Measurements from ENCODE around the gene PRSS50.

Gene PRSS50

DNA sequence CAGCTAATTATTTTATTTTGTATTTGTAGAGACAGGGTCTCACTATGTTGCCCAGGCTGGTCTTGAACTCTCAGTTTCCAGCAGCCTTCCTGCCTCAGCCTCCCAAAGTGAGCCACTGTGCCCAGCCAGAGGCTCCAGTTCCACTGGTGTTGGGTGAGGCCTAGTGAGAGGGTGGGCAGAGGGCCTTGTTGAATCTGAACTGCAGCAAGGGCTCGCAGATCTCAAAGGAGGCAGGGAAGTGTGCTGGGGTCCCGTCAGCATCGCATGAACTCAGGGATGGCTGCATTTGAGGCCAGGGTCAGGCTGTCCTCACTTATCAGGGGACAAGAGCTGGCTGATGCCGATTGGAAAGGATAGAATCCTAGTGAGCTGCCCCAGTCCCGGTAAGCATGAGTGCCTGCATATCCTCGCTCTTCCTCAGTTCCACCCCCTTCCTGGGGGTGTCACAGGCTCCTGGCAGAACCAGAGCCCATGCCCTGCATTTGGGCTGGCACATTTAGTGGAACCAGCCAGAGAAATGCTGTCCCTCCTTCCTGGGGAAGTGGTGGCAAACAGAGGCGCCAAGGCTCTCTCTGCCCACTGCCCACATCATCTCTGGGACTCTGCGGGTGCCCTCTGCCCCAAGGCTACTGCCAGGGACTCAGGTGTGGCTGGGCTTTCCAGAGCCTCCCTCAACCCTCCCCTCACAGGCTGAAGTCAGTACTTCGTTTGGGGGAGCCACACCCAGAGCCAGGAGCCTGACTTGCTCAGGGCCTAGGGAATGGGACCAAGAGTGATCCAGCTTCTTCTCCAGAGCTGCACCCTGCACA lies 48.3 kb downstream of the PRSS50 start:
- no peak for DNase-seq (ENCODE audit: low read depth)

- no peak for DNase-seq (ENCODE audit: low read depth)
Measured at GRCh38 chr3:46668591-46668990, 49.1 kb downstream of the PRSS50 start.

DNA sequence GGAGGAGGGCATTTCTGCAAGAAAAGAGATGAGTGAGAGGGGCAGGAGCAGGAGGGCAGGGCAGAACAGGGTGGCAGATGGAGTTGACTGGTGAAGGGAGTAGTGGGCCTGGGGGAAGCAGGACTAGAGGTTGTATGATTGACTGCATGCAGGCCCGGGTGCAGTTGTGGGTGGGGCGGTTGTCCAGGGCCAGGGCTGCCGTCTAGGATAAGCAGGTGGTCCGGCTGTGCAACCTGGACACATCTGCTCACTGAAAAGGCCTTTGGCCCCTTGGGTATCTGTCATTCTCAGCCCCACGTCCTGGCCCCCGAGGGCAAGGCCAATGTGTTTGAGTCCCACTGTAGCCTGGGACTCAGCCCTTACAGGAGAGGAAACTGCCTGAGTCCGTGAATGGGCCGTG lies 49.6 kb downstream of the PRSS50 start:
- DNase-seq (ENCODE audit: low read depth): no peak

- DNase-seq (ENCODE audit: low read depth): no peak
Measured at GRCh38 chr3:46667657-46668056, 50.0 kb downstream of the PRSS50 start.

- no peak for DNase-seq (ENCODE audit: low read depth)
Measured at GRCh38 chr3:46667061-46667621, 50.5 kb downstream of the PRSS50 start.

GRCh38 chr3:46666453-46666845 lies 51.2 kb downstream of the PRSS50 start:
- no peak for DNase-seq (ENCODE audit: low read depth)

DNA sequence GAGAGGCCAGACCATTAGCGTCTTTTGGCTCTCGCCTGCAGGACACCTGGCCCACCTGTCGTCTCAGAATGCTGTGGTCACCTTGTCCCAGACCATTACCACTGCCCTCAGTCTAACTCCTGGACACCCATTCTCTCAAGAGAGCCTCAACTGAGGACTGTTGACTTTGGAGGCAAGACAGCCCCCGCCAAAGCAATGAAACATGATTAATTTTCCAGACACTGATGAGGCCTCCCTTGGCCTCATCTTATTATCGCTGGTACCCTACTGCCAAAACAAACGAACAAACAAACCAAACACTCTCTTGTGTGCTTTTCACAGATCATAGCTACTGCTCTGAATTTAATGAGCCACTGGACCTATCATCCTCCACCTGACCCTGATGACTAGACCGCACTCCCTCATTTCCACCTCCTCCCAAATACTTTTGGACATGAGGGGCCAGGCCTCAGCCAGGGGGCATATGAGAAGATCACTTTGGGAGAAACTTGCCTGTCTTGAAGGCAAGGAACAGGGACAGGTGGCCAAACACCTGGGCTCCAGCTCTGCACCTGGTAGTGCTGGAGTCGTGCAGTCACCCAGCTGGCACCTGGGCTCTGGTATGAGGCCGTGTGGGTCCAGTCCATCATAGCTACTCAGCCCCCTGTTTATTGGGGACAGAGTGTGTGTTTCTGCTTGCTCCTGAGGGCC lies 51.8 kb downstream of the PRSS50 start:
- DNase-seq (ENCODE audit: low read depth): no peak

DNA sequence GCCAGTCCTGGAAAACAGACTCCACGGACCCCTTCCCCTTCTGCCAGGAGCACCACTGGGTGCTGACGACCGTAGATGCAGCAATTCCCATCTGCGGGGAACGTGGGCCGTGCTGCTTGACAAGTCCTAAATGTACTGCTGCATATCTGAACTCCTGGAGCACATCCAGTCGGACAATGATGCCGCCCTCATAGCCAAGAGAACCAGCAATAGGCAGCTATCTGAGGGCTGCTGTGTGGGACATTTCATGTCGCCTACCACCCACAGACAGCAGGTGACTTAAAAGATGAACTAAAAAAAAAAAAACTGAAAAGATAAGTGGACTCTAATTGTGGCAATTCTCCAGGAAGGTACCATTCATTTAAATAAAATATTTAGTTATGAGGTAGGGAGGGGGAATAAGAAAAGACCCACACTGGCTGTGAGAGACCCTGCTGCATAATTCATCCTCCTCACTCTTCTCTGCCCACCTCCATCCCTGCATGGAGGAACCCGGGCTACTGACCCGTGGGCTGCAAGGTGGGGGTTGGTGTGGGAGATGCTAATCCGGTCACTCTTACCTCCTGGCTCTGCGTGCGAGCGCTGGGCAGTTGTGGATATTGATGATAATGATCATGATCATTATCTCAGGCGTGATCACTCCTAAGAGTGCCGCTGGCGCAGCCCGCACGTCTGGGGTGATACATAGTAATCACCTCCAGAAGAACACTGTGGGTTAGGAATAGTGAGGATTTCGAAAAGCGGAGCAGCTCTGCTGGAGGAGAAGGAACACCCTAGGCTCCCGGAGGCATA lies 52.5 kb downstream of the PRSS50 start:
- no peak for DNase-seq (ENCODE audit: low read depth)

DNA sequence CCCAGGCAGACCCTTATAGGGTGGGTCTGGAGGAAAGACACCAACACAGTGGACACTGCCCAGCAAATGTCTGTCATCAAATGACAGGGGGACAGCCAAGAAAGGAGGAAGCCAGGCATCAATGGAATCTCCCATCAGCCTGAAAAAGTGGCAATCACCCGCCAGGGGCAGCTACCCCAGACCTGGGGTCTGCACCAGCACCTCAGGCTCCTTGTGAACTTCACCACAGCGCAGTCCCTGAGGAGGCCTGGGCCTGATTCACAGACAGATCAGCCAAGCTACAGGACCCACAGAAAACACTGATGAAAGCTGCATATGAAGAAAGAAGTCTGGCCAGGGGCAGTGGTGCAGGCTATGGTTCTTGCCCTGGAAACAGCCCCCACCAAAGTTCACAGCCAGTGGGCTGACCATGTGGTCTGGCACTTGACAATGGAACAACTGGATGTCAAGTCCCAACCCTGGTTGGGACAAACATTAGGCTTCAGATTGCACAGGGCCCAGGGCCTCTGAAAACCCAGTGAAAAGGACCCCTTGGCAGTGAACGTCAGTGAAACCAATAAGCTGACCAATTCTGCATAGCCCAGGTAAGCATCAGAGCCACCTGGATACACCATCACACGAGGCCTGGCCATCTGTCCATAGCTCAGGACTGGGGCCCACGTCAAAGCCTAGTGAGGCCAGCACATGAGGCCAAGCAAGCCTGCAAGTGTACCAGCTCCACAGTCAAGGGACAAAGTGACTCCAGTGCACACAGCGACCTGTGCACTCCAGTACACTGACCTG lies 53.3 kb downstream of the PRSS50 start:
- no peak for DNase-seq (ENCODE audit: low read depth)

- no peak for DNase-seq (ENCODE audit: low read depth)
Measured at GRCh38 chr3:46663591-46664135, 54.0 kb downstream of the PRSS50 start.

DNA sequence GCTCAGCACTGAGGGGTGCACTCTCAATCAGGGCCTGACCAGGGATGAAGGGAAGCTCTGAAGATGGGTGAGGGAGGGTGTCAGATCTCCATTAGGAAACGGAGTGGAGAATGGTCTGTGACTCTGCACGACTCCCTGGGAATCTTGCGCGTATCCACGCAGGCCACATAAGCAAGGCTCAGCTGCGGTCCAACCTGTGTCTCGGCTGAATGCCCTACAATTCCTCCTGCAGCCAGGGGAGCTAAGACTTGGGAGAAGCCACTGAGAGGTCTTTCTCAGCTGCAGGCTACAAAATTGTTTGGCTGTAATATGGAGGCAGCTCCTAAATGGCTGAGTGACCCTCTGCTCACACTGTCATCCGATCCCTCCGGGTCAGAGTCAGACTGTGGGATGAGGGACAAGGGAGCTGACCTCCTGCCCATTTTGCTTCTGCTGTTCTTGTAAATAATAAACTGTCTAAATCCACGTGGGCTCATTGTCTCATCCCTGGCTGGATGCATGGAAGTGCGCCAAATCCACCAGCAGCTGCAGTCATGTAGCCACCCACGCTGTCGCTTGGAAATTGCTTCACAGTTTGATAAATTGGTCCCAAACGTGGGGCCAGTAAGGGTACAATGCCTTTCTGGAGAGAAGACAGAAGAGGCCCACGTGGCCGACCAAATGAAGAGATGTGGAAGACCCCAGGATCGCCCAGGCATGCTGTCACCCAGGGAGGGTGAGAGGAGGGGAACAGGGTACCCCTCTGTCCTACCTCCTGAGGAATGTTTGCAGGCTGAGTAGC lies 54.7 kb downstream of the PRSS50 start:
- DNase-seq (ENCODE audit: low read depth): peak; percentile 17

All from stromal cell of bone marrow (primary cell).